Activated CD4-positive, alpha-beta T cell treated with anti-CD3 and anti-CD28 coated beads for 4 hours (primary cell): ENCODE data around the gene THTPA.

Experiments
- DNase-seq, 2 donors: peaks; one replicate each; pipeline ENCODE4 v3.0.0-alpha.2; 2020

The THTPA gene

GRCh38 chr14:23551266-23552028, 4.6 kb upstream of the THTPA start, which contains the start of gene ZFHX2:
ZFHX2 (minus strand) TSS chr14:23551765; CDS start chr14:23535325, 16,440 bp downstream.
- DNase-seq, result peak; percentile 86 to 89

DNA sequence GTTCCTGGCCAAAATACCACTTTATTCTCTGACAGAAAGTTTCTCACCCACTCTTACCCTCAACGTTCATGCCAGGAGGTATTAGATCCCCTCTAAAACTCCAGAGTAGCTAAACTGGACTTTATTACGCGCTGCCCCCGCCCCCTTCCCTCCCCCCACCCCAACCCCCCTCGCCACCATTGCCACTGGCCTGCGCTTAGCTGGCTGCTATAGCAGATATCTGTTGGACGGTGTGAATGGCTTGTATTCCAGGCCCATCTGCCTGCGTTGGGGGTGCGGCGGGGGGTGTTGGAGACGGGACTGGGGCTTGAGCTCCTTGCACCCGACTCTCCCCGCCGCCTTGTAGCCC, 564 bp upstream of the THTPA start:
- no peak for DNase-seq

DNA sequence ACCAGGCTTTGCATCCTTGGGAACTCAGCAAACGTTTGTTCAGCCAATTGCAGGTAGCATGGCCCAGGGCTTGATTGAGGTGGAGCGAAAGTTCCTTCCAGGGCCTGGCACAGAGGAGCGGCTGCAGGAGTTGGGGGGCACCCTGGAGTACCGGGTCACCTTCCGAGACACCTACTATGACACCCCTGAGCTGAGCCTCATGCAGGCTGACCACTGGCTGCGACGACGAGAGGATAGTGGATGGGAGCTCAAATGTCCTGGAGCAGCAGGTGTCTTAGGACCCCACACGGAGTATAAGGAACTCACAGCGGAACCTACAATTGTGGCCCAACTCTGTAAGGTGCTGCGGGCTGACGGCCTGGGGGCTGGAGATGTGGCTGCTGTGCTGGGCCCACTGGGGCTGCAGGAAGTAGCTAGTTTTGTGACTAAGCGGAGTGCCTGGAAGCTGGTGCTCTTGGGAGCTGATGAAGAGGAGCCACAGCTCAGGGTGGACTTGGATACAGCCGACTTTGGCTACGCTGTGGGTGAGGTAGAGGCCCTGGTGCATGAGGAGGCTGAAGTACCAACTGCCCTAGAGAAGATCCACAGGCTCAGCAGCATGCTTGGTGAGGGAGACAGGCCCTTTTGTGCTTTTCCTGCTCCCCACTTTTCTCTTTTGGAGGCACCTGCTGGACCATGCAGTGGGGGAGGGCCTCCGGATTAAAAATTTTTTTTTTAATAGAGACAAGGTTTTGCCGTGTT, 799 bp downstream of the THTPA start:
- DNase-seq, result no peak

DNA sequence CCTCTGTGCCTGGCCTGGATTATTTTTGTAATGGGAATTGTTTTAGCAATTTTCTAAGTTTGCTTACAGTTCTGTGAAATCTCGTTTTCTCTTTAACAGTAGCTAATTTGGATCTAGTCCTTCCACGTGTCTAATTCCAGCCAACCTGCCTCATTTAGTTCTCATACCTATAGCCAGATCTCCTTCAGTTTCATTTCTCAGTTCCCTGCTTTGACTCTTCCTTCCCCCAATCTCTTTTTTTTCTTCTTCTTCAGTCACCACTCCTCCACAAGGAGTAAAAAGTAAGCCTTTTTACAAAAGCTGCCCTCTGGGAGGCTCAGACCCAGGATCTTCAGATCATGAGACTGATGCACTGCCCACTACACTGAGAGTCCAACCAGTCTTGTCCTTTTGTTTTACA, 1.4 kb downstream of the THTPA start:
- no peak for DNase-seq

DNA sequence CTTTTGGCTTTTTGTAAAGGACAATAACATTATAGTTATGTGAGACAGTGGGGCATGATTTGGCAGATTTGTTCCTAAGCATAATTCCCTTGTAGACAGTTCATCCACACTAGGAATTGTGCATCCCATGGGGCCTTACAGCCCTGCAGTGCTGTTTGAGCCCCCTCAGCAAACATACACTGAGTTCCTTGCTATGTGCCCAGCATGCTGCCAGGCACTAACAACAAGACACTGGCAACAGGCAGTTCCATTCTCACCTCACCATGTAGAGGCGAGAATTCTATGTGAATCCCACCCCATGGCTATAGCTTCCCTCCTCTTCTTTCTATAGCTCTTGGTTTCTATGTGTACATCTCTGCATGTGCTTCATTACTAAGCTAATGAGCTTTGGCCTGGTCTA, 1.9 kb downstream of the THTPA start:
- no peak for DNase-seq

- no peak for DNase-seq
These were observed 2.4 kb downstream of the THTPA start for GRCh38 chr14:23558346-23559009.

- DNase-seq, result peak; percentile 68 to 69
These were observed 3.2 kb downstream of the THTPA start for GRCh38 chr14:23559010-23559925.

GRCh38 chr14:23559926-23560520, 4.0 kb downstream of the THTPA start:
- DNase-seq, result no peak

- no peak for DNase-seq
These were observed 5.2 kb downstream of the THTPA start for GRCh38 chr14:23561259-23561658.

GRCh38 chr14:23561873-23562821, 6.1 kb downstream of the THTPA start:
- no peak for DNase-seq

DNA sequence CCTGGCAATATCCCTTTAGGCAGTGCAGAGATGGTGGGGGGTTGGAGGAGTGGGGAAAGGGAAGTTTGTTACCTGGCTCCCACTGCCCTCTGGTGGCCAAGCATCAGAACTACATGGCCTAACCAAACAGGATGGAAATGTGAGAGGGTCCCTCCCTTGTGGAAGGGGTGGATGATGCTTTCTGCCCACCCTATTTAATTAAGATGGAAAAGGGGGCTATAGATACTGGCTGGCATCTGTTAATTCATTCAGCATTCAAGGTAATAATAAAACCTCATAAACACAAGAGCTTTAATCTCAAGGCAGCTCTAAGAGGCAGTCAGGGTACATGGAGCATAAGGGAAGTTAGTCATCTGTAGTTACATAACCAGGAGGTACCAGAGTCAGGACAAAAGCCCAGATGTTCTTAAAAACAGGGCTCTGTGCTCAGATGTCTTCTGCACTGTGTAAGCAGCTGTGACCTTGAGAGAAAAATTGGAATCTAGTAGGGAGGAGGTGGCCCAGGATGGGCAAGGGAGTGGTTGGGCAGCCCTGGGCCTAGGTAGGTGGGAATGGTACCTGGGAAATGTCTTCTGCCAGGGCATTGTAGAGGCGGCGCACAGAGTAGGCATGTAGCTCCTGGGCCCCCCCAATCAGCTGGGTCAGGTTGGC, 6.9 kb downstream of the THTPA start:
- DNase-seq, result peak; percentile 51 to 64

DNA sequence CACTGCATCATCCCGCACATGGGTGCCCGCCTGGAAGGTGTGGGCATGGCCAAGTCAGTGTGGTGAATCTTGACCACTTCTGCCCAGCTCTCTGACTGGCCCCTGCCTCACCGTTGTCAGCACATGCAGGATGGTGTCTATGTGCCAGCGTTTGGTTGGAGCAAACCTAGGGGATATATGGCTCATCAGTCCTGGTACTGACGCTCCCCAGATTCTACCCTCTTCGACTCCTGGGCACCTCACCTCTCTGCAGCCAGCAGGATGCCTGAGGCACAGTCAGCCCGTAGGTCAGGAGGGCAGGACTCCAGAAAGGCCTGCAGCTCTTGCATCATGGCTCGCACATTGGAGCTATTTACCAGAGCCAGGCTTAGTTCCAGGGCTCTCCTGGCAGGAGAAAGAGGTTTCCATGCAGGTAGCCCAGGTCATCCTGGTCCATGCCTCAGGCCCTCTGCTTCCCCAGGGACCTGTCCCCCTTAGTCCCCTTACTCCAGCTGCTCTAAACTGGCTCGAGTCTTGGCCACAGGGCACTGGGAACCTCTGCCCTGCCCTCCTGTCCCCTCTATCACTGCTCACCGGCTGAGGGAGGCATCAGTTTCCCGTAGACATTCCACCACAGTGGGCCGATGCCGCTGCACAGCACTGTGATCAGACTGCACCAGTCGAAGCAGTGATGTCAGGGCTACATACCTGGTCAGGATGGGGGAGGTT, 7.6 kb downstream of the THTPA start:
- no peak for DNase-seq

DNA sequence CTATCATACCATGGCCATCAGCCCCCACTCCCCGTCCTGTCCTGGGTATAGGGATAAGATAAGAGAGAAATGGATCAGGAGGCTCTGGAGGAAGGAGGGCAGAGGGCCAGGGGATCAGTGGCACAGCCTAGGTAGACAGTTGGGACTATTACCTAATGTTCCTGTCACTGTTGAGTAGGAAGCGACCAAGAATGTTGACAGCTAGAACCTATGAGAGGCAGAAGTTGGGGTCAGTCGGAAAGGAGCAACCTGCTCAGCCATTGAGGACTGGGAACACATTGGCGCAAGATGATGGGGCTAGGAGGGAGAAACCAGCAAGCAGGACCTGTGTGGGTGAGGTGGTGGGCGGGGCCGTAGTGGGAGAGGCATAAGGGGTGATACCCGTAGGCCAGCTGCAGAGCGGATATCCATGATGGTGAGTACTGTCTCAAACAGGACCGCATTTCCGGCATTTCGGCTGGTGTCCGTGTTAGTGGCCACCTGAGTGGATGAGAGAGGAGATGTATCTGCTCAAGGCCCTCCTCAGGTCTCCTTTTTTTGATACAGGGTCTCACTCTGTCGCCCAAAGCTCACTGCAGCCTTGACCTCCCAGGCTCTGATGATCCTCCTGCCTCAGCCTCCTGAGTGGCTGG, 8.2 kb downstream of the THTPA start:
- no peak for DNase-seq

DNA sequence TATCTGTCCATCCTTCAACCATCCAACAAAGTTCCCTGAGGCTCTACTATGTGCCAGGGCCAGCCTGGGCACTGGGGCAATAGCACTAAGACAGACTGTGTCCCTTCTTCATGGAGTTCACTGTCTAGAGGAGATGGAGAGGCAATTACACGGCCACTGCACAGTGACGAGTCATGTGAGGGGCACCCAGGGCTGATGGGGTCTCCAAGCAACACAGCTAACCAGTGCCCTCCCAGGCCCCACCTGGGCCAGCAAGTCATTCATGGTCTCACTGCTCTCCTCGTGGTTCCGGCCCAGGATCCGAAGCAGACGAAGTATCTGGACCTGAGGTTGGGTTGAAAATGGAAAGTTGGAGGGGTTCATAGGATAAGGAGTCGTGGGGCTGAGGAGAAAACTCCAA, 8.8 kb downstream of the THTPA start:
- DNase-seq, result no peak

- DNase-seq, result no peak
These were observed 9.6 kb downstream of the THTPA start for GRCh38 chr14:23565626-23566025.

GRCh38 chr14:23566112-23566777, 10.2 kb downstream of the THTPA start:
- no peak for DNase-seq

GRCh38 chr14:23566778-23567185, 10.7 kb downstream of the THTPA start:
- DNase-seq, result no peak

DNA sequence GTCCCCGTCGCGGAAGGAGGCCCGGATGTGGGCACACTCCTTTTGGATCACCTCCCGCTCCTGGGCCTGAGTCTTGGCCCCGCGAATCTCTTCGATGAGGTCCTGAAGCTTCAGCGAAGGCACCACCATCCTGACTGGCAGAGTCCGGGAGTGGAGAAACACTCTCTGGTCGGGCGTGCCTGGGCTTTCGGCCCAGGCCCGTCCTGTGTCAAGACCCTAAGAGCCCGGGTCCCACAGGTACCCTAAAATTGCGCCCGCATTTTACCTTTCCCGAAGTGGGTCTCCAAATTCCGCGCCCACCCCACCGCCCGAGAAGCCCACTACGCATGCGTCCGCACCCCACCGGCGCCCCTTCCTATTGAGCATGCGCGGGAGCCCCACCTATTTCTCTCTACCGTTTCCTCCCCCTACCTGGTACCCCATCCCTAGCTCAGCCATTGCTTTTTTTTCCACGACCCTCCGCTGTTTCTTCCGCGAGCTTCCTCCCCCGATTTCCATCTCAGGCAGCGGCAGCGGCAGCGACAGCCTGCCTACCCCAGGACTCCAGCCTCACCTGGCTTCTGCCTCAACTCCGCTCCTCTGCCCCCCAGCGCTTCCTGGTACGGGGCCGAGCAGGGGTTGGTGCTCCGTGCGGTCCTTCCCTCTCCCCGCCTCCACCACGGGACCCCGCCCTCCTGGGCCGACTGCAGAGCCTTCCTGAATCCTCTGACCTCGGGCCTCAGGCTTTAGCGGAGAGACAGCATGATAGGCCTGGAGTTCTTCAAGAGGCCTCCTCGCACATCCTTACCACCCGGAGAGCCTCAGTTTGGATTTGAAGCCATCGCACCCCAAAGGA, 11.3 kb downstream of the THTPA start, which contains the start of gene AP1G2:
Gene AP1G2 (minus strand): TSS at position 606 of the 835 bp plus-strand sequence. CDS start 477 bp downstream, at position 129.
- peak; percentile 83 to 86 for DNase-seq
